ENCODE results near the gene RNF126.
"Not testable (repeated sequence)": the region's sequence is repeated elsewhere in the genome, so short reads cannot be mapped to it uniquely, and the experiment has no call there.

Gene RNF126

GRCh38 chr19:685454-685931, 22.5 kb upstream of the RNF126 start:
- DNase-seq: no peak

- no peak for DNase-seq
These were observed 19.8 kb upstream of the RNF126 start for GRCh38 chr19:682678-683320.

- no peak for DNase-seq
These were observed 18.3 kb upstream of the RNF126 start for GRCh38 chr19:681029-682019.

- peak; percentile 99 for DNase-seq
These were observed 17.4 kb upstream of the RNF126 start for GRCh38 chr19:680287-681028.

GRCh38 chr19:679418-680286, 16.6 kb upstream of the RNF126 start:
- DNase-seq: peak; percentile 31

GRCh38 chr19:678791-679388, 15.9 kb upstream of the RNF126 start:
- no peak for DNase-seq

- no peak for DNase-seq
These were observed 14.8 kb upstream of the RNF126 start for GRCh38 chr19:677601-678436.

GRCh38 chr19:677201-677600, 14.2 kb upstream of the RNF126 start:
- no peak for DNase-seq

- no peak for DNase-seq
These were observed 13.5 kb upstream of the RNF126 start, which contains the start of gene FSTL3 for GRCh38 chr19:676339-677105. TSS of gene FSTL3 (plus strand) at chr19:676392. CDS start at chr19:676424, 32 bp downstream.

GRCh38 chr19:676007-676338, 13.0 kb upstream of the RNF126 start:
- no peak for DNase-seq

GRCh38 chr19:674282-675151, 11.5 kb upstream of the RNF126 start:
- DNase-seq: no peak

- DNase-seq: no peak
These were observed 7.6 kb upstream of the RNF126 start for GRCh38 chr19:670609-671075.

- not testable (repeated sequence) for DNase-seq
These were observed 5.8 kb upstream of the RNF126 start for GRCh38 chr19:668675-669434.

- not testable (repeated sequence) for DNase-seq
These were observed 4.1 kb upstream of the RNF126 start for GRCh38 chr19:666985-667573.

- peak; percentile 86 for DNase-seq
These were observed 2.0 kb upstream of the RNF126 start for GRCh38 chr19:664913-665443.

- DNase-seq: no peak
These were observed 686 bp upstream of the RNF126 start for GRCh38 chr19:663682-664117.
